ENCODE results near the gene CAND1. TPM values are rescaled to one million over a fixed set of nuclear protein-coding genes. Genes with fewer than 3 reads are reported as not detected.

The CAND1 gene
- total and polyA plus RNA-seq, 8 donors: 9.6 to 73.8 (median 43.3) TPM

- WGBS, 2 donors: 10 to 11% methylated on average over 2 of the region's 2 CpGs
- Histone ChIP-seq H3K4me1 (peaks cover 0 to 20% (median 10%) of the 10 kb centered on the region in 3 donors), H3K9me3 (no peaks in the 10 kb centered on the region), H3K27me3 (no peaks in the 10 kb centered on the region), H3K27ac (no peak overlapping the region), H3K4me3 (no peak overlapping the region), H3K36me3 (peaks cover 0 to 11% (median 6%) of the 10 kb centered on the region in 3 donors)
- DNase-seq: no peak
- ATAC-seq: peak; percentile 38 to 83 (median 62)
- intact Hi-C loops (cut with DNase I): no loop called here
- FAIRE-seq: no peak
- TF ChIP-seq CTCF (IDR thresholded peaks at IDR 0.05): no peak
These were observed 30.4 kb downstream of the CAND1 start for GRCh38 chr12:67299526-67299925.

- peaks cover 0 to 11% (median 7%) of the 10 kb centered on the region in 3 donors for H3K36me3 ChIP-seq
- H3K27ac ChIP-seq: no peak overlapping the region
- 37 to 48% methylated on average over 4 of the region's 4 CpGs for WGBS, 2 donors
- peak; percentile 30 to 50 (median 30) for ATAC-seq
- H3K4me1 ChIP-seq: peaks cover 0 to 20% (median 10%) of the 10 kb centered on the region in 3 donors
- no peaks in the 10 kb centered on the region for H3K27me3 ChIP-seq
- no peak overlapping the region for H3K4me3 ChIP-seq
- no peak for FAIRE-seq
- intact Hi-C loops (cut with DNase I): no loop called here
- TF ChIP-seq CTCF (IDR thresholded peaks at IDR 0.05): no peak
- no peak for DNase-seq
- no peaks in the 10 kb centered on the region for H3K9me3 ChIP-seq
These were observed 30.8 kb downstream of the CAND1 start for GRCh38 chr12:67299926-67300325.

GRCh38 chr12:67302162-67302561, 33.0 kb downstream of the CAND1 start:
- intact Hi-C loops (cut with DNase I): no loop called here
- WGBS, 2 donors: 96 to 98% methylated on average over 7 of the region's 7 CpGs
- Histone ChIP-seq H3K27ac (no peak overlapping the region), H3K4me1 (peaks cover 0 to 20% (median 10%) of the 10 kb centered on the region in 3 donors), H3K4me3 (no peak overlapping the region), H3K27me3 (no peaks in the 10 kb centered on the region), H3K36me3 (peaks cover 0 to 26% (median 15%) of the 10 kb centered on the region in 3 donors), H3K9me3 (no peaks in the 10 kb centered on the region)
- DNase-seq: no peak
- no peak for FAIRE-seq
- ATAC-seq: no peak
- no peak for TF ChIP-seq CTCF (IDR thresholded peaks at IDR 0.05)

- Histone ChIP-seq H3K9me3 (no peaks in the 10 kb centered on the region), H3K4me1 (peaks cover 0 to 3% (median 0%) of the 10 kb centered on the region in 3 donors), H3K36me3 (peaks cover 0 to 52% (median 30%) of the 10 kb centered on the region in 3 donors), H3K27ac (no peak overlapping the region), H3K4me3 (no peak overlapping the region), H3K27me3 (no peaks in the 10 kb centered on the region)
- TF ChIP-seq CTCF (IDR thresholded peaks at IDR 0.05): no peak
- intact Hi-C loops (cut with DNase I): no loop called here
- no peak for DNase-seq
- 71 to 78% methylated on average over 1 of the region's 1 CpG for WGBS, 2 donors
- no peak for ATAC-seq
- FAIRE-seq: no peak
These were observed 36.4 kb downstream of the CAND1 start for GRCh38 chr12:67305544-67305943.

- Histone ChIP-seq H3K9me3 (no peaks in the 10 kb centered on the region), H3K4me1 (no peaks in the 10 kb centered on the region), H3K4me3 (no peak overlapping the region), H3K27me3 (no peaks in the 10 kb centered on the region), H3K27ac (no peak overlapping the region), H3K36me3 (peaks cover 0 to 63% (median 33%) of the 10 kb centered on the region in 3 donors)
- 98 to 99% methylated on average over 2 of the region's 2 CpGs for WGBS, 2 donors
- no peak for DNase-seq
- no peak for FAIRE-seq
- no peak for ATAC-seq
- no peak for TF ChIP-seq CTCF (IDR thresholded peaks at IDR 0.05)
- intact Hi-C loops (cut with DNase I): no loop called here
These were observed 37.6 kb downstream of the CAND1 start for GRCh38 chr12:67306712-67307111.
